ENCODE measurements around the gene AGFG2. TPM values are rescaled to one million over a fixed set of nuclear protein-coding genes. Genes with fewer than 3 reads are reported as not detected.
"Not testable (repeated sequence)": the region's sequence is repeated elsewhere in the genome, so short reads cannot be mapped to it uniquely, and the experiment has no call there.

Gene AGFG2
- total and polyA plus RNA-seq, 2 of the 13 experiments (the other 11 are each of a cell fraction or from before 2014, with no cell fraction given): 125 to 132 TPM

DNA sequence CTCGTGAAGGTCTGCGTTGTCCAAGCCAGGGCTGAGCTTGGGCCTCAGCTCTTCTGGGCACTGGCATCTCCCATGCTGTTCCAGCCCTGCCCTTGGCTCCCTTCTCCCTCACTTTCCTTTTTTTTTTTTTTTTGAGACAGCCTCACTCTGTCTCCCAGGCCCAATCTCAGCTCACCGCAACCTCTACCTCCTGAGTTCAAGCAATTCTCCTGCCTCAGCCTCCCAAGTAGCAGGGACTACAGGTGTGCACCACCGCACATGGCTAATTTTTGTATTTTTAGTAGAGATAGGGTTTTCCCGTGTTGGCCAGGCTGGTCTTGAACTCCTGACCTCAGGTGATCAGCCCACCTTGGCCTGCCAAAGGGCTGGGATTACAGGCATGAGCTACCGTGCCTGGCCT lies 25.4 kb downstream of the AGFG2 start:
- FAIRE-seq; DNase-seq (ENCODE audit: low spot score); H3K4me2 ChIP-seq (ENCODE audit: low read depth, low read length); H3K9ac ChIP-seq (ENCODE audit: insufficient read depth, low read depth, low read length); ATAC-seq; H3K9me3 ChIP-seq (ENCODE audit: low read length); H2AFZ ChIP-seq (ENCODE audit: low read length); BruUV-seq (replicated peaks); H3K4me3 ChIP-seq (replicated peaks in 1 of 3; ENCODE audit: insufficient read depth in 1 of 3, low read depth in 2 of 3, low read length in 3 of 3); H3K27me3 ChIP-seq (ENCODE audit: control insufficient read depth in 1 of 2, insufficient read depth in 2 of 2, low read length in 2 of 2); H3K79me2 ChIP-seq (ENCODE audit: insufficient read depth, low read length); in situ Hi-C loops (cut with HindIII; ENCODE audit: extremely low pct_ligation_motif_present, low pct_unique_long_range_greater_than_20kb); TF ChIP-seq SOX6 (IDR thresholded peaks at IDR 0.05): not testable (repeated sequence)
- peaks cover 93% of the 10 kb centered on the region for H3K4me1 ChIP-seq (ENCODE audit: insufficient read depth, low read length)
- intact Hi-C loops (cut with micrococcal nuclease; ENCODE audit: unreplicated experiment): loop anchor here (5.0 kb wide), 1 partner anchor 97 kb away; no protein-coding TSS in a partner anchor
- ChIA-PET CTCF (ENCODE audit: low intra/inter-chr PET ratio, low total read pairs) (interaction anchor here (0.8 to 1.6 kb wide), 2 partner anchors 94 to 161 kb away, joined by 3 to 5 read pairs; no protein-coding TSS in a partner anchor), POLR2A (interaction anchor here (0.6 to 2.2 kb wide), 3 partner anchors 20 to 107 kb away, joined by 3 to 7 read pairs (median 5); partner anchors contain the start of genes FBXO24 and LRCH4)
- peaks cover 27 to 59% of the 10 kb centered on the region in 2 experiments for H3K36me3 ChIP-seq (replicated peaks in 1 of 2; ENCODE audit: control insufficient read depth in 1 of 2, insufficient read depth in 2 of 2, low read length in 2 of 2)
- H3K27ac ChIP-seq (ENCODE audit: extremely low read length, insufficient read depth, low read length): peak overlapping the region; percentile 45
- 90% methylated on average over 5 of the region's 6 CpGs for WGBS (ENCODE audit: low lambda C conversion rate)
- TF ChIP-seq, protein P1, sequence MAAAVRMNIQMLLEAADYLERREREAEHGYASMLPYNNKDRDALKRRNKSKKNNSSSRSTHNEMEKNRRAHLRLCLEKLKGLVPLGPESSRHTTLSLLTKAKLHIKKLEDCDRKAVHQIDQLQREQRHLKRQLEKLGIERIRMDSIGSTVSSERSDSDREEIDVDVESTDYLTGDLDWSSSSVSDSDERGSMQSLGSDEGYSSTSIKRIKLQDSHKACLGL (CRISPR knock-in tag; IDR thresholded peaks at IDR 0.05): peak; percentile 33; the same call in 1 of the 2 replicates
- TF ChIP-seq HIVEP1 (CRISPR knock-in tag; IDR thresholded peaks at IDR 0.05): 0 out of 2 replicates have a peak, but pooled peaks have one; percentile 3
- TF ChIP-seq SOX6 (CRISPR knock-in tag; IDR thresholded peaks at IDR 0.05): 0 out of 2 replicates have a peak, but pooled peaks have one; percentile 10
- TF ChIP-seq, protein P2, sequence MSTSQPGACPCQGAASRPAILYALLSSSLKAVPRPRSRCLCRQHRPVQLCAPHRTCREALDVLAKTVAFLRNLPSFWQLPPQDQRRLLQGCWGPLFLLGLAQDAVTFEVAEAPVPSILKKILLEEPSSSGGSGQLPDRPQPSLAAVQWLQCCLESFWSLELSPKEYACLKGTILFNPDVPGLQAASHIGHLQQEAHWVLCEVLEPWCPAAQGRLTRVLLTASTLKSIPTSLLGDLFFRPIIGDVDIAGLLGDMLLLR (CRISPR knock-in tag; IDR thresholded peaks at IDR 0.05): peak; percentile 23; the same call in 1 of the 2 replicates
- TF ChIP-seq ZNF460 (CRISPR knock-in tag; IDR thresholded peaks at IDR 0.05; ENCODE audit: borderline replicate concordance): peak; percentile 65; the same call in 1 of the 2 replicates
- TF ChIP-seq KDM5B (CRISPR knock-in tag; IDR thresholded peaks at IDR 0.05; ENCODE audit: borderline replicate concordance): peak; percentile 35; the same call in 1 of the 2 replicates
- H4K20me1 ChIP-seq (ENCODE audit: insufficient read depth, low read length): peaks cover 21% of the 10 kb centered on the region; the same call in 1 of the 2 replicates
